SK-N-SH (cell line): Measurements from ENCODE around the gene CFAP20.

Experiments
- CTCF ChIP-seq: fragments of 200-600 bp; sonication (generic); IDR thresholded peaks from 2 replicates; pipeline ENCODE4 v1.6.1; 2017; ENCODE audit warnings: antibody characterized with exemption, mild to moderate bottlenecking, moderate library complexity
- ELF1 ChIP-seq: IDR thresholded peaks from 2 replicates; pipeline ENCODE4 v1.4.0; 2012
- FOXJ3 ChIP-seq: sonication (generic); formaldehyde crosslinking; IDR thresholded peaks from 2 replicates; pipeline ENCODE4 v1.5.1; 2020; ENCODE audit warnings: mild to moderate bottlenecking, missing genetic modification reagents
- GABPA ChIP-seq: IDR thresholded peaks from 2 replicates; pipeline ENCODE4 v1.4.0; 2012; ENCODE audit warnings: low read depth, mild to moderate bottlenecking
- MXI1 ChIP-seq: IDR thresholded peaks from 2 replicates; pipeline ENCODE4 v1.6.1; 2012; ENCODE audit warnings: mild to moderate bottlenecking, low read depth, low read length, improper control_type of control experiment
- NRF1 ChIP-seq: IDR thresholded peaks from 2 replicates; pipeline ENCODE4 v1.6.1; 2012; ENCODE audit warnings: low read depth, mild to moderate bottlenecking, low read length
- PBX3 ChIP-seq: IDR thresholded peaks from 2 replicates; pipeline ENCODE4; 2012
- POLR2AphosphoS5 ChIP-seq: IDR thresholded peaks from 2 replicates; pipeline ENCODE4 v1.6.1; 2012; ENCODE audit warnings: low read depth, low read length
- RAD21 ChIP-seq: IDR thresholded peaks from 2 replicates; pipeline ENCODE4 v1.6.1; 2012; ENCODE audit warnings: mild to moderate bottlenecking, low read length
- REST ChIP-seq: IDR thresholded peaks from 2 replicates; pipeline ENCODE4 v1.6.1; 2012; ENCODE audit warnings: mild to moderate bottlenecking, low read depth, low read length, moderate library complexity
- RXRA ChIP-seq: IDR thresholded peaks from 2 replicates; pipeline ENCODE4 v1.4.0; 2012; ENCODE audit warnings: low read depth, mild to moderate bottlenecking, borderline replicate concordance
- SMC3 ChIP-seq: IDR thresholded peaks from 2 replicates; pipeline ENCODE4 v1.6.1; 2012; ENCODE audit warnings: low read depth, low read length, improper control_type of control experiment
- USF2 ChIP-seq: fragments of 150-350 bp; IDR thresholded peaks from 2 replicates; pipeline ENCODE4 v1.6.1; 2017; ENCODE audit warnings: antibody characterized with exemption, low read length, low read depth, borderline replicate concordance
- YY1 ChIP-seq: IDR thresholded peaks from 2 replicates; pipeline ENCODE4 v1.4.0; 2012; ENCODE audit warnings: low read depth, mild to moderate bottlenecking

GRCh38 chr16:58128711-58129096, 477 bp downstream of the CFAP20 start:
- TF ChIP-seq REST (no peak), CTCF (no peak), FOXJ3 (CRISPR knock-in tag) (no peak), POLR2AphosphoS5 (no peak), GABPA (no peak), ELF1 (no peak), MXI1 (no peak), RAD21 (no peak), PBX3 (no peak), YY1 (no peak), USF2 (no peak), RXRA (no peak), NRF1 (no peak), SMC3 (no peak)
